GM18508 (cell line): Measurements from ENCODE around the gene FRMD5.

Experiments
- ATAC-seq: cut with Tn5 transposase; IDR thresholded peaks from one replicate; pipeline ENCODE4 v1.9.1; 2021; ENCODE audit warnings: moderate number of reproducible peaks; ENCODE audit not compliant: insufficient read depth, unreplicated experiment

FRMD5 gene

GRCh38 chr15:43824302-43825246, 370.5 kb downstream of the FRMD5 start, which contains the start of gene MFAP1:
Gene MFAP1, minus strand, starts transcription at chr15:43824690. Its CDS starts 121 bp downstream, at chr15:43824569.
- no peak for ATAC-seq

- no peak for ATAC-seq
These were observed 373.6 kb downstream of the FRMD5 start for GRCh38 chr15:43821505-43821904.
